HG03196 (cell line): Measurements from ENCODE around the gene CACNA1C.

Experiments
- ATAC-seq: cut with Tn5 transposase; IDR thresholded peaks from one replicate; pipeline ENCODE4 v1.9.1; 2021; ENCODE audit not compliant: unreplicated experiment

CACNA1C gene

DNA sequence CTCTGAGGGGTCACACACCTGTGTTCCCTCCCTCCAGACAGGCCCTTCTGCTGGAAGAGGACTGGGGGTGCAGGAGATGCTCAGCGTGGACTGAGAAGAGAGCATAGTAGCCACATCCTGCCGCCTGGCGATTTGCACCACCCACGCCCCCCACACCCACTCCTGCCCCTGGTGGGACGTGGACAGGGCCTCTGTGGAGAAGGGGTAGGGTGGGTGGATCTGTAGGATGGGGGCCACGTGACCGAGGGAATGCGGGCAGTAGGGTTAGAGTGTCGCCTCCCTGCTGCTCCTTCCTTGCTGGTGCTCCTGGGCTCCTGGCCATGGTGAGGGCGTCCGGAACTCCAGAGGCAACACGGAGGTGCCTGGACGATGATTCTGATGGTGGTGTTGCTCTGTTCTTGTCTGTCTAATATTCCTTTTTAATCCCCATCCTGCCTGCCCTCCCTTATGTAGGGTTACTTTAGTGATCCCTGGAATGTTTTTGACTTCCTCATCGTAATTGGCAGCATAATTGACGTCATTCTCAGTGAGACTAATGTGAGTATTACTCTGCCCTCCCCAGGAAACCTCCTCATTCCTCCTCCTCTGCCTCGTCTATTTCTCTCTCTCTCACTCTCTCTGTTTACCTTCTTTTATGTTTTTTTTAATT, 580.5 kb downstream of the CACNA1C start:
- no peak for ATAC-seq

DNA sequence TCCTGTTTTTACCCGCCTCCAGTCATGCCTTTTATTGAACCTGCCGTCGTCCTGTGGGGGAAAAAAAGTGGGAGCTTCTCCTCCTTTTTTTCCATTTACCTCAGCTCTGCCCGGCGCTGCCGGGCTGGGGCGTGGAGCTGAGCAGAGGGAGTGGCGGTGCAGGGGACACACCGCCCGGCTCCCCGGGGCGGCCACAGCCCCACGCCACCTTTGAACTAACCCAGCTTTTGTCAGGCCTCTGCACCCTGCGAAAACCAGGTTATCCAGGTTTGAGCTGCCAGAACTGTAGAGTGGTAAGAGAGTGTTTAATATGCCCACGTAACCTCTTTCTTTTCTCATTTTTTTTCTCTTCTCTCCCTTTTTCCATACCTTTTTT, 581.0 kb downstream of the CACNA1C start:
- no peak for ATAC-seq

DNA sequence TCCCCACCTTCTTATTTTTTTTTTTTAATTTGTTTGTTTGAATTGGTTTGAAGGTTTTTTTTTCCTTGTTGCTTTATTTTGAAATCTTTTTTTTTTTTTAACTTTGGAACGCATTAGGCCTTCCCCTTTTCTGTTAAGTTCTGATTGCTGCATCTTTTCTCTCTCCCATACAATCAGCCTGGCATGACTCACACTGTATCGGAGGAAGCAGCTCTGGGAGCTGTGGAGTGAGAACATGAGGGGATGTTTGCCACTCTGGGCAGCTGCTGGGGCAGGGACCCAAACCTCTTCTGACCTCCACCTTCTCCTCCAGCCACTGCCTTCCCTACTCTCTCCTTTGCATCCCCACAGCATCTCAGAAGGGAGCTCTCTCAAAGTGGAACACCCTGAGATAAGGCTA, 581.7 kb downstream of the CACNA1C start:
- no peak for ATAC-seq

DNA sequence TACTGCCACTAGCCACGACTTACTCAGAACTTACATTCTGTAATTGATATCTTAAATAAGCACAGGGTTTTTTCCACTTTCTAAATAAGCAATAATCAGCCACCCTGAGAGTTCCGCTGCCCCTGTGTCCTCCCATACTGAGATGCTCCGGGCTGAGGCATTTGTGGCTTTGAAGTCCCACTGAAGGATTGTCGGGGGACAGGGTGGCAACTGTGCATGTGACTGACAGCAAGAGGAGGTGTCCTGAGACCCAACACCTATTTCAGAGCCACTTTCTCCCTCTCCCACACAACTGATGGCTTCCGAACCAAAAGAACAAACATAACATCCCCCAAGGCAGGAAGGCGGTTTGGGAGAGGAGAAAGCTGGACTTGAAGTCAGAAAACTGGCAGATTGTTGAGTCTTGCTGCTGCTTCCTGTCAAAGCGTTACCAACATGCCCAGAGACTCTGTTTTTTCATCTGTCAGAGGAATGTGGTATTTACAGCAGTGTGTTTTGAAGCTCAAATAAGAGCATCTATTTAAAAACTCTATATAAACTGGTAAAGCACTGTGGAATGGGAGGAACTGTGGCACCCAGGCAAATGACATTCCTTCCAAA, 584.1 kb downstream of the CACNA1C start:
- no peak for ATAC-seq

DNA sequence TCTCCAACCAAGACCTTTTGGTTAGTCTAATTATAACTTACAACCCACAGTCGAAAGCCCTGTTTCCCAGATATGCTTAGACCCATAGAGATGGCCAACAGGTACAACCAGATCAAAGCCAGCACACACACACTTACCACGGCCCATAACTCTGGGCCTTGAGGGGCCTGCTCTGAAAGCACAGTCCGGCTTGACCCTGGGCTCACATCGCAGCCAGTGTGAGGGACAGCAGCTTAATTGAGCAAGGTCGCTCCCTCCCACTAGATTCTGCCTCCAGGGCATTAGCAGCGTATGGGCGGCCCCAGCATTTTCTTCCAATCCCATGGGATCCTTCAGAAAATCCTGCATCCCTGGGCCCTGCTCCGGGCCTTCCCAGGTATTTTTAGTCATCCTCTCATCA, 584.6 kb downstream of the CACNA1C start:
- ATAC-seq: no peak

DNA sequence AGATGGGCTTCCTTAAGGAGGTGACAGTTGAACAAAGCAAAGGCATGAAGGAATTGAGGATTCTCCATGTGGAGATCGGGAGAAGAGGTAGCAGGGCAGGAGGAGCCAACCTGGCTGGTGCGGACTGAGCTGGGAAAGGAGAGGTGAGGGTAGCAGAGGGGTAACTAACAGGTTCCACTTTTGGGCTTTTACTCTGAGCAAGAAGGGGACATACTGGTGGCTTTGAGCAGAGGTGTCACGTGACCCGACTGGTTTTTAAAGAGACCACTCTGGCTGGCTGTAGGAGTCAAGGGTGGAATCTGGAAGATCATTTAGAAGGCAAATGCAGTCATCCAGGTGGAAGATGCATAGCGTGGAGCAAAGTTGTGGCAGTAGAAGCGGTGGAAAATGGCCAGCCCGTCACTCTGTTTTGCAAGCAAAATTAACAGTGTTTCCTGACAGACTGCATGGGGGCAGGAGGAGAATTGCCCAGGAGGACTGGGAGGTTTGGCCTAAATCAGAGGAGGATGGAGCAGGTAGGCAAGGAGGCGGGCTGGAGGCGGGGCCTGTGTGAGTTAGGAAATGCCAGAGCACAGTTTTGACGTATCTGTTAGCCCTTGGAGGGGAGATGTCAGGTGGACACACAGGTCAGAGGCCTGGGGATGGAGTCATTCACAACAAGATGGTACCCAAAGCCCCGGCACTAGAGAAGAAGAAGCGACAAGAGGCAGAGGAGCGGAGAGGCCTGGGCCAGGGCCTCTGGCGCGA, 585.7 kb downstream of the CACNA1C start:
- ATAC-seq: no peak

DNA sequence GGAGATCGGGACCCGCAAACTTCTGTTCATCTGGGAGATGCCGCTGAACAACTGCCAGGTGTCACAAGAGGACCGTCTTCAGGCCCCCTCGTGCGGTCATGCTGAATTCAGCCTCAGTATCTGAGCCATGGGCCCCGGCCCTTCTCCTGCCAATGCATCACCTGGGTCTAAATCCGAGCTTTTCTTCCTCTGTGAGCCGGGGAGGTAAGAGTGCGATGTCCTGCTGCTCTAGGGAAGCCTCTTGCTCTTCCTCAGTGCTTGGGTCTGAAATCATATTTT, 586.2 kb downstream of the CACNA1C start:
- no peak for ATAC-seq

DNA sequence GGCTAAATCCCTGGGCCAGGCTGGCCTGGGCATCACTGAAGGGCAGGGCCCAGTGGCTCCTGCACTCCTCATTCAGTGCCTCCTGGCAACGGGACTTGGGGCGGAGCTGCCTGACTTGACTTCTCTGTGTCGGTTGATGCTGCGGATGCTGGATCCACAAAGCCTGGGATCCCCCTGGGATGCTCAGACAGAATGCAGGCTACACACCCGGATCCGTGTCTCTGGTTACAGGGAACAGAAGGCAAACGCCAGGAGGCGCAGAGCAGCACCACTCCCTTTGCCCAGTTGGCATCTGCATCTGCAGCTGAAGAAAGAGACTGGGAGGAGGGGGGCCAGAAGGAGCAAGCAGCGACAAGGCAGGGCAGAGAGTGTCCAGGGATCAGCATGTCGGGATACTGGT, 587.5 kb downstream of the CACNA1C start:
- no peak for ATAC-seq

DNA sequence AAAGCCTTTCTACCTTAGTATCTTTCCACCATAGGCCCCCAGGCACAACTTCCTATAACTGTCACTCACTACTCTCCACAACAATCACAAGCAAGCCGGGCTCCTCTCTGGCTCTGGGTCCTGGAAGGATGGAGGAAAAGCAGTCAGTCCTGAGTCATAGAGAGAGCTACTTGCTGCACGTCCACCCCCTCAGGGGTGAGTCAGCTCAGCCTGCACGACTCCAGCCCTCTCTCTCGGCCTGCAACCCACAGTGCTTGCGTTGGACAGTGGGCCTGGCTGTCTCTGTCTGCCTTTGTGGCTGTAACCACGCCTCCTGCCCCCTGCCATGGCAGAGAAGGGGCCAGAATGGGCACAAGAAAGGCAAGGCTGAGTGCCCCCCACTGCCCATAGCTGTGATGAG, 587.9 kb downstream of the CACNA1C start:
- ATAC-seq: no peak

DNA sequence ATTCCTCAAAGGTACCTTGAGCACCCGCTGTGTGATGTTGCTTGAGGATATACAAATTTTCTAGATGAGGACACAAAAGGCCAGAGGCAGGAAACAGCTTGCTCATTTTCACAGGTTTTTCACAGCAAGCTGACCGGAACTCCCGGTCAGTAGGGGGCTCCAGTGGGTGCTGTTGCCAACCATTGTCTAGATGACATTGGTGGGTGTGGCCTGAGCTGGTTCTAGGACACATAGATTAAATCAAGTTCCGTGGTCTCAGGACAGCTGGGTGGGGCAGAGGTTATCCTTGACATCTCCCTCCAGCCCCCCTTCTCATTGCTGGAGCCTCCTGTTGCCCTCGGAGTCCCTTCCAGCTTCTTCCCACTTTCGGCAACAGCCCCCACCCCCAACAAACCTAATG, 588.4 kb downstream of the CACNA1C start:
- no peak for ATAC-seq

DNA sequence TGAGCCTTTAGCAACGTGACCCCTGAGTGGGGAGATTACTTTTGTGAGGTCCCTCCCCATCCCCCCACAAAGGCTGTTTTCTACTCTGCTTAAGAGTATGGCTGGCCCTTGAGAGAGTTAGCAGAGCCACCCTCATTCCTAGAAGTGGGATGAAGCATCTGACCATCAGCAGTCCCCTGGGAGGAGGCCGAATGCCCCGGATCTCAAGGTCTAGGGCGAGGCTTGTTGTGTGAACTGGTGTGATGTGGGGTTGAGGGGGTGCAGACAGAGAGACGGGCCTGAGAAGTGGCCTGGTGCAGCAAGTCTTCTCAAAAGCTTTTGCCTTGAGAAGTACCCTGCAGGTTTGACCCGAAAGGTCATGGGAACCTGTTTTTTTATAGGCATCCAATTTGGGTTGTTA, 589.0 kb downstream of the CACNA1C start:
- no peak for ATAC-seq

DNA sequence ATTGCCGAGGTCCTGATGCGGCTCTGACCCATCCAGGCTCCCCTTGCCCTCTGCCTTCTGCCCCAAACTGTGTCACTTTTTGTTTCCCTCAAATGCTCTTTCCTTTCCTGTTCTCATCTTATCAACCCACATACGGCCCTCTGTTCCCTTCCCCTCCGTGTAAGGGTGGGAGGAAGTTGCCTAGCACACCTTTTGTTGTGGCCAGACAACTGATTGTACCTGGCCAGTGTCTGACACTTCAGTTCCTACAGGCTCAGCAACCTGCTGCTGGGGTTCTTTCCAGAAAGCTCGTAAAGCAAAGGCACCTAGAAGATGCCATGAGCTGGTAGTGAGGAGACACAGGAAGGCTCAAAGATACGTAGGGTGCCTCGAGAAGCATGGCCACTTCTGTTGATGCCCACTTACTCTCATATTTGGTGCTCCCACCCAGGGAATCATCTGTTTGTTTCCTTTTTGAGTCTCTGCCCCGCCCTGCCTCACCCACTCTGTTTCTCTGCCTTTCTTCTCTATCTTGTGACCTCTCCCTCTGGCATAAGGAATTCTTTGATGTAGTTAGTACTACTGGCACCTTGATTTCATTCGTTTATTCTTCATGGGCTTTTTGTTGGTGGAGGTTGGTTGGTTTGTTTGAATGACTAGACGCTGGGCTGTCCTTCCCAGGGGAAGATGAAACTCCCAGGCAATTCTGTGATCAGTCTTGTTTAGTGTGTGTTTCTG, 589.5 kb downstream of the CACNA1C start:
- ATAC-seq: no peak

DNA sequence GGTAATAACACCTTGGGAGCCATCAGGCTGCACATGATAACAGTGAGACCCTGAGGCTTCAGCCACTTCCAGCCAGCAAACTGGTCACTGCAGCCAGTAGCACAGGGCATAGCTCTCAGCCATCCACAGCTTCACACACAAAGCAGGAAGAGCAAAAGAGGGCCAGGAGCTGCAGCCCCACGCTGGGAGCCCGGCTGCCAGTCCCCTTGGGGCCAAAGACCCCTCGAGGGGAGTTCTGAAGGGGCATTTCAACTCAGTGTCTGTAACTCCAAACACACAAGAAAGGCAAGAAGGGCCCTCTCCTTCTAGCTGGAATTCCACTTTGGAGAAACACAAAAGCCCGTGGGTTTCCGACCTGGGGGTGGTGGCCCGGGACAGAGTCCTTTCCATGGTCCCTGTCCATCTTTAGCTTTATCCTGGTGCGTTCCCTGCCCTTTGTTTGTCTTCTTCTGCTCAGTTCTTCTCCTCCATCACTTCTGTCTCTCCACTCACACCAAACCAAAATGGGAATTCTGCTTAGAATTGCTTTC, 590.2 kb downstream of the CACNA1C start:
- no peak for ATAC-seq

DNA sequence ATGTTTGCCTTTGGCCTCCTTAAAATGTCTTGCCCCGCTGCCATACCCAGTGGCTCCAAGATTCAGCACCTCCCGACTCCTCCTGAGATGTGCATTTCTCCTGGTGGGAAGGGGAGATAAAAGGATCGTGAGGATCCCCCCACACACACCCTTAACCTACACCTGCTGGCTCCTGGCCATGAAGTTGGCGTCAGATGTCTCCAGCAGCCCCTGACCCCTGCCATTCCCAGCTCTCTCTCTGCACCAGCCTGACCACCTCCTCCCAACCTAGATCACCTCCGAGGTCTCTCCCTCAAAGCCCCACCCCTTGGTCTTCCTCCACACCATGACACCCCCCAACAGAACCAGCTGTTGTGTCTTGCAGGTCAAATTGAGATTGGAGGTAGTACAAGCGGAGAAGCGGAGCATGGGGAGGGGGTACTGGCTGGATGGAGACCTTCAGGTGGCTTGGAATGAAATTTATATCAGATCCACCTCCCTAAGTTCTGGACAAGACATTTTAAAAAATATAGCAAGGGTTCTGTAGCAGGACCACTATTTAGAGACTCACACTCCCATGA, 590.9 kb downstream of the CACNA1C start:
- no peak for ATAC-seq

DNA sequence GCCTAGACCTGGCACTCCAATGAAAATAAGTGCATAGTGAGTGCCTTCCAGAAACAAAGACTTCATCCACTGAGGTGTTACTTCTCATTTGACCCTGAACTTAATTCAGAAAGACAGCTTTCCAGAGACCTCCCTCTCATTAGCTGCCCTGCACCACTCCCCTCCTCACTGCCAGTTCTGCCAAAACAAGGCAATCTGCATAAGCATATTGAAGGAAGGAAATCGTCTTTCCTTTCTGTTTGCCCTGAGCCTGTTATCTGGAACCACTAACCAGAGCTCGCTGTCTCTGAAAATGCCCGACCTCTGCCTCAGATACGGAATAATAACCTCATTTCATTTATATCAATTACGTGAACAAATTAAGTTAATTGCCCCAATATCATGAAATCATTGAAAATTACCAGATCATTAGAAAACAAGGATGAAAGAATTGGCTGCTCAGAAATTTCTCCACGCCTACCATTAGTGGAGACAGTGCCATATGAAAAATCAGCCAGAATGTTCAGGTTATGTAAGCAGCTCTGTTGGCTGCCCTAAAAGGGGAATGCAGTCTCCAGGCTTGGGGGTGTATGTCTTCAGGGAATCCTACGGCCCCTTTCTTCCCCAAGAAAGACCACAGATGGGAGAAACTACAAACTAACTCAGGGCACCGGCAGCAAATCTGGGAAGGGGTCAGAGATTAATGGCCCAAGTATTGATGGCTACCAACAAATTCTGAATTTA, 592.1 kb downstream of the CACNA1C start:
- no peak for ATAC-seq

DNA sequence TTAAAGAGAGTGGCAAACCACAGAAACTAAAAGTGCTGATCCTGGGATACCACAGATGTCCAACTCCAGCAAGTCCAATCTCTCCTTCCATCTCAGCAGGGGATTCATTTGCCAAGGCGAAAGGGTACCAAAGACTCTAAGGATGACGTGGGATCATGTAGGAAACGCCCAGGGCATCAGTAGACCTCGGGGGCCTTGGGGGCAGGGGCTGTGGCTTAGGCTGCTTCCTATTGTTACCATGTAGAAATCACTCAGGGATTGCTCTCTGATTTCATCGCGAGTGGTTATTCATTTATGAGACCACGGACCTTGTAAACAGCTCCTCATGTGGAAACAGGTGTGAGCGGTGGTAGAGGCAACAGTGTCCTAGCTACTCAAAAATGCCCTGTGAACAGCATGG, 592.7 kb downstream of the CACNA1C start:
- ATAC-seq: no peak

DNA sequence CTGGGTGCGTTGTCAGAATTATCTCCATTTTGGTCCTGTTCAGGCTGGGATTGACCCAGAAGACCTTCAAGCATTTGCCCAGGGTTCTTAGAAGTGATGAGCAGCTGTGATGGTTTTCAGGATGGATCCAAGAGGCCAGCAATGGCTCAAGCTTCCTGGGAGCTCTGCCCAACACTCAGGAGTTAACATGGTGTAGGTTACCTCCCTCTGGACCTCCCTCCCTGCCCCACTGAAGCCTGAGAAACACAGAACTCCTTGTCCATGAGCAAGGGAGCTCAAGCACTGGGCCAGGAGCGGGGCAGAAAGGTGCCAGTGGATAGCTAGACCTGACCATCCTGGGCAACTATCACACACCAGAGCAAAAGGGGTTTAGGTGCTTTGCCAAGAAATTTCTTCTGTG, 593.6 kb downstream of the CACNA1C start:
- no peak for ATAC-seq

DNA sequence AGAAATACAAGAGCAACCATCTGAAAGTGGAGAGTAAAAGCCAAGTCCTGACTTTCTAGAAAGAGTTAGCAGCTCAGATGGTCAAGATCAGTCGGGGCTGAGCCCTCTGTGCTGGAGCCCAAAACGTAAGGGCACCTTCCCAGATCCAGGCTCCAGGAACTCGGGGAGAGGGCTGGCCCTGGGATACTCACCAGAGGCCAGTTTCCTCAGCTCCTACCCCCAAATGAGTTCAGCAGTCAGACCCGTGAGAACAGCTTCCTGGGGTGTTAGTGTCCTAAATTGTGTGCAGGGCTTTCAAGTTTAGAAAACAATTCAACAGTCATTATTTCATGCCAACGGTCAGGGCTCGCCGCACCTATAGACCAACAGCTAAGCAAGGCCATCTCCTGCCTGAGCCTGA, 594.4 kb downstream of the CACNA1C start:
- no peak for ATAC-seq

DNA sequence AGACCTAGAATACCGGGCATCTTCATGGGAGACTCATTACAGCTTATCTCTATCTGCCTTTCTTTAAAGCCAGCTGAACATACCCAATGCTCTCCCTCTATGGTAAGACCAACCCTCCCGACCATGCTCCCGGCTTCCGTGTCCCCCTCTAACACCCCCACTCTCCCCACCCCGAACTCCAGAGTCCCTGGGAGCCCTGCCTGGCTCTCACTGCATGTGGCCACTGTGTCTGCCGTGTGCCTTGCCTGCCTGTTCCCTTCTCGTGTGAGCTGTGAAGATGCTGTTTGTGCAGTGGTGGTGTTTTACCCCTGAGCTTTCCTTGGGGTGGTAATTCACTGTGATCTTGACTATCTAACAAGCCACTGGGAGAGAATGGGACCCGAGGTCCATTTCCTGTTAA, 595.6 kb downstream of the CACNA1C start:
- ATAC-seq: no peak

DNA sequence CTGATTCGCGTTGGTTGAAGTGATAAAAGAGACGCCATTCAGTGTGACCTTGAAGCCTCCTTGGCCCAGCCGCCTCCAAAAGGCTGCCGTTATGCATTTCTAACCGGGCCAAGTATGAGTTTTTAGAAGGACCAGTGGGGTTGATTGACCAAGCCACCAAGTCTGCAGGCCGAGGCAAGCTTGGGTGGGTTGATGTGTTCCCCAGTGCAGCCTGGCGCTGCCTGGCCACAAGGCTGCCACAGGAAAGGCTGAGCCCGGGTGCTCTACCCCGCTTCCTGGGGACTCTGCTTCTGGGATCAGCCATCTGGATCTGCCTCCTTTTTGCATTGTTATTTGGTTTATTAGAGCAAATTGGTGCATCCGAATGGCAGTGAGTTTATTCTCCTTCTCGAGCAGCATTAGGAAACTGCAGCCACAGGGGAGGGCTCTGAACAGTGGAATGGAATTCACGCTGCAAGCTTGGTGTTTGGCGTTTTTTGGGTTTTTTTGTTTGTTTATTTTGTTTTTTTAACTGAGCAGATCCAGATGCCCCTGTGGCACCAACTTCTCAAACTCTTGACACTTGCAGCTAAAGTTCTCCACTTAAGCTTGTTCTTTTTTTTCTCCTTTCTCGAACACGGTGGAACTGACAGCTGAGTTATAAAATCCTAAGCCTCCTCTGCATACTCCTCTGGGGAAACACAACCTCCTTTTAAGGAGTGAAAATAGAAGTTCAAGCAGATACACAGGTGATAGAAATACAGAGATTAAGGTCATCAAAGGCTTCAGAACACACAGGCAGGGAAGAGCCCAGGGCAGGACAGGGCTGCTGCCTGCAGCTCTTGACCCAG, 596.6 kb downstream of the CACNA1C start:
- no peak for ATAC-seq
